WTC11 (cell line): ENCODE results near the gene ADCY3. TPM values are rescaled to one million over a fixed set of nuclear protein-coding genes. Genes with fewer than 3 reads are reported as not detected.
A peak's percentile ranks its signal among the peaks of the same experiment; 100 is the strongest.

Experiments used
- ARID4B ChIP-seq: sonication (generic); formaldehyde crosslinking; IDR thresholded peaks from 2 replicates; pipeline ENCODE4 v1.8.0; 2023; ENCODE audit warnings: missing genetic modification reagents, mild to moderate bottlenecking, borderline replicate concordance
- ATF1 ChIP-seq: sonication (generic); formaldehyde crosslinking; IDR thresholded peaks from 2 replicates; pipeline ENCODE4 v1.8.1; 2023; ENCODE audit warnings: mild to moderate bottlenecking, moderate library complexity, missing genetic modification reagents
- ATF2 ChIP-seq: sonication (generic); formaldehyde crosslinking; IDR thresholded peaks from 2 replicates; pipeline ENCODE4 v1.8.1; 2022; ENCODE audit warnings: low read depth, missing genetic modification reagents, borderline replicate concordance
- ATF3 ChIP-seq: sonication (generic); formaldehyde crosslinking; conservative IDR thresholded peaks from 2 replicates; pipeline ENCODE4 v1.8.1; 2022; ENCODE audit warnings: mild to moderate bottlenecking, missing genetic modification reagents
- CBFB ChIP-seq: sonication (generic); formaldehyde crosslinking; IDR thresholded peaks from 2 replicates; pipeline ENCODE4 v1.8.1; 2022; ENCODE audit warnings: mild to moderate bottlenecking, low read depth, missing genetic modification reagents
- CDX4 ChIP-seq: fragments of 250-450 bp; sonication (Bioruptor Pico); IDR thresholded peaks from 2 replicates; pipeline ENCODE4 v1.9.0; 2021; ENCODE audit warnings: moderate library complexity, mild to moderate bottlenecking, inconsistent platforms, borderline replicate concordance
- E2F4 ChIP-seq: sonication (generic); formaldehyde crosslinking; IDR thresholded peaks from 2 replicates; pipeline ENCODE4 v1.8.1; 2022; ENCODE audit warnings: low read depth, mild to moderate bottlenecking, moderate library complexity, missing genetic modification reagents, borderline replicate concordance
- ERG ChIP-seq: fragments of 250-450 bp; sonication (Bioruptor Pico); IDR thresholded peaks from 2 replicates; pipeline ENCODE4 v1.8.0; 2021; ENCODE audit warnings: mild to moderate bottlenecking
- FOXJ3 ChIP-seq: sonication (generic); formaldehyde crosslinking; IDR thresholded peaks from 2 replicates; pipeline ENCODE4 v1.9.0; 2021; ENCODE audit warnings: missing genetic modification reagents, mild to moderate bottlenecking, borderline replicate concordance
- FOXK1 ChIP-seq: sonication (generic); formaldehyde crosslinking; IDR thresholded peaks from 2 replicates; pipeline ENCODE4 v1.8.0; 2022; ENCODE audit warnings: mild to moderate bottlenecking, moderate library complexity, missing genetic modification reagents
- GABPB1 ChIP-seq: sonication (generic); formaldehyde crosslinking; IDR thresholded peaks from 2 replicates; pipeline ENCODE4 v1.8.1; 2023; ENCODE audit warnings: mild to moderate bottlenecking, missing genetic modification reagents
- IRF2 ChIP-seq: sonication (generic); formaldehyde crosslinking; IDR thresholded peaks from 2 replicates; pipeline ENCODE4 v1.8.0; 2022; ENCODE audit warnings: low read depth, missing genetic modification reagents, borderline replicate concordance
- JUN ChIP-seq: sonication (generic); formaldehyde crosslinking; IDR thresholded peaks from 2 replicates; pipeline ENCODE4 v1.8.0; 2023; ENCODE audit warnings: mild to moderate bottlenecking, missing genetic modification reagents
- KAT7 ChIP-seq: sonication (generic); formaldehyde crosslinking; IDR thresholded peaks from 2 replicates; pipeline ENCODE4 v1.8.1; 2023; ENCODE audit warnings: missing genetic modification reagents, mild to moderate bottlenecking, borderline replicate concordance
- NFYB ChIP-seq: sonication (generic); formaldehyde crosslinking; conservative IDR thresholded peaks from 2 replicates; pipeline ENCODE4 v1.8.0; 2022; ENCODE audit warnings: low read depth, missing genetic modification reagents
- PRRX2 ChIP-seq: fragments of 250-450 bp; sonication (Bioruptor Pico); IDR thresholded peaks from 2 replicates; pipeline ENCODE4 v1.8.0; 2021; ENCODE audit warnings: mild to moderate bottlenecking
- RELA ChIP-seq: sonication (generic); formaldehyde crosslinking; IDR thresholded peaks from 2 replicates; pipeline ENCODE4 v1.8.1; 2022; ENCODE audit warnings: missing genetic modification reagents, mild to moderate bottlenecking, borderline replicate concordance
- SP1 ChIP-seq: sonication (generic); formaldehyde crosslinking; conservative IDR thresholded peaks from 2 replicates; pipeline ENCODE4 v1.8.1; 2022; ENCODE audit warnings: missing genetic modification reagents
- ZBTB43 ChIP-seq: sonication (generic); formaldehyde crosslinking; IDR thresholded peaks from 2 replicates; pipeline ENCODE4 v1.8.1; 2023; ENCODE audit warnings: mild to moderate bottlenecking, missing genetic modification reagents
- ZMAT4 ChIP-seq: fragments of 250-450 bp; sonication (Bioruptor Pico); IDR thresholded peaks from 2 replicates; pipeline ENCODE4 v1.9.0; 2021; ENCODE audit warnings: mild to moderate bottlenecking
- ZNF263 ChIP-seq: sonication (generic); formaldehyde crosslinking; IDR thresholded peaks from 2 replicates; pipeline ENCODE4 v1.8.1; 2022; ENCODE audit warnings: low read depth, mild to moderate bottlenecking, moderate library complexity, missing genetic modification reagents
- ZNF416 ChIP-seq: fragments of 250-450 bp; sonication (Bioruptor Pico); IDR thresholded peaks from 2 replicates; pipeline ENCODE4 v1.9.0; 2021; ENCODE audit warnings: mild to moderate bottlenecking, inconsistent platforms
- ZSCAN18 ChIP-seq: fragments of 250-450 bp; sonication (Bioruptor Pico); IDR thresholded peaks from 2 replicates; pipeline ENCODE4 v2.1.2; 2022; ENCODE audit warnings: mild to moderate bottlenecking, moderate library complexity
- total RNA-seq: library from RNA; stranded (reverse); gene quantifications from 3 replicates; pipeline ENCODE4 v1.2.3, GENCODE V29; 2021

The ADCY3 gene
- total RNA-seq, 1 experiment from 2014 or later = 37.1 TPM

- TF ChIP-seq ARID4B (CRISPR knock-in tag) (no peak), ATF1 (CRISPR knock-in tag) (no peak), ZMAT4 (CRISPR knock-in tag) (0 out of 2 replicates have a peak, but pooled peaks have one; percentile 30), CDX4 (CRISPR knock-in tag) (no peak), ZBTB43 (CRISPR knock-in tag) (no peak), E2F4 (CRISPR knock-in tag) (no peak), SP1 (CRISPR knock-in tag) (no peak), GABPB1 (no peak), IRF2 (CRISPR knock-in tag) (no peak), JUN (CRISPR knock-in tag) (no peak), CBFB (CRISPR knock-in tag) (no peak), PRRX2 (CRISPR knock-in tag) (no peak), ZNF416 (CRISPR knock-in tag) (peak; percentile 61; the same call in 1 of the 2 replicates), ATF3 (CRISPR knock-in tag) (no peak), RELA (CRISPR knock-in tag) (no peak), FOXJ3 (CRISPR knock-in tag) (no peak), NFYB (CRISPR knock-in tag) (no peak), ERG (CRISPR knock-in tag) (no peak), ZNF263 (CRISPR knock-in tag) (no peak), KAT7 (no peak), ZSCAN18 (CRISPR knock-in tag) (no peak), FOXK1 (peak; percentile 81), ATF2 (CRISPR knock-in tag) (no peak)
Measured at GRCh38 chr2:24822049-24822706, 97.9 kb downstream of the ADCY3 start (continued).
